GM12872 (cell line): ENCODE results near the gene LRP3.

ENCODE experiments used
- CTCF ChIP-seq: IDR thresholded peaks from 3 replicates; pipeline ENCODE4 v1.5.1; 2011; ENCODE audit warnings: low read depth, mild to moderate bottlenecking, low read length, moderate library complexity; ENCODE audit not compliant: insufficient read depth

LRP3 gene

GRCh38 chr19:33193865-33194362, at the start of gene LRP3:
LRP3 (plus strand) TSS chr19:33194330; CDS start chr19:33194786, 456 bp downstream.
- TF ChIP-seq CTCF: no peak

GRCh38 chr19:33146209-33146608, 47.9 kb upstream of the LRP3 start:
- no peak for TF ChIP-seq CTCF

GRCh38 chr19:33147538-33147937, 46.6 kb upstream of the LRP3 start:
- no peak for TF ChIP-seq CTCF

GRCh38 chr19:33150852-33151518, 43.1 kb upstream of the LRP3 start:
- no peak for TF ChIP-seq CTCF

- TF ChIP-seq CTCF: no peak
Measured at GRCh38 chr19:33152176-33152575, 42.0 kb upstream of the LRP3 start.

GRCh38 chr19:33156334-33156733, 37.8 kb upstream of the LRP3 start:
- no peak for TF ChIP-seq CTCF

- no peak for TF ChIP-seq CTCF
Measured at GRCh38 chr19:33157906-33158305, 36.2 kb upstream of the LRP3 start.
